ENCODE measurements around the gene CDH11. TPM values are rescaled to one million over a fixed set of nuclear protein-coding genes. Genes with fewer than 3 reads are reported as not detected.

Gene CDH11
- total RNA-seq, 1 experiment from 2014 or later, result 5.4 TPM

- no peaks in the 10 kb centered on the region for H3K4me1 ChIP-seq (ENCODE audit: insufficient read depth, low read length)
- no peak overlapping the region for H3K9ac ChIP-seq (ENCODE audit: extremely low read depth, insufficient read length, low read length)
- H3T11ph ChIP-seq (ENCODE audit: low read length), result no peak overlapping the region
- no peaks in the 10 kb centered on the region for H3K79me2 ChIP-seq (ENCODE audit: insufficient read depth, low read length)
- H2AK5ac ChIP-seq (ENCODE audit: insufficient read length, low read length), result no peak overlapping the region
- no peak overlapping the region for H3K56ac ChIP-seq (ENCODE audit: insufficient read length, low read depth, low read length)
- H3K4me2 ChIP-seq (ENCODE audit: insufficient read depth, insufficient read length, low read length), result no peak overlapping the region
- H3K27ac ChIP-seq (ENCODE audit: insufficient read length, low read depth, low read length), result no peak overlapping the region
- H4K8ac ChIP-seq (replicated peaks; ENCODE audit: insufficient read length, low read depth, low read length), result no peak overlapping the region
- no peak overlapping the region for H2AFZ ChIP-seq (ENCODE audit: low read length)
- no peaks in the 10 kb centered on the region for H3K9me3 ChIP-seq (ENCODE audit: control insufficient read depth, low read depth, low read length)
- no peak overlapping the region for H2BK12ac ChIP-seq (ENCODE audit: insufficient read length, low read depth, low read length)
- H4K20me1 ChIP-seq (ENCODE audit: control insufficient read depth, insufficient read depth, insufficient read length), result no peaks in the 10 kb centered on the region
- no peak overlapping the region for H2BK20ac ChIP-seq (ENCODE audit: low read depth, low read length, poor library complexity, severe bottlenecking)
- no peak overlapping the region for H2BK5ac ChIP-seq (ENCODE audit: insufficient read length, low read length)
- peaks cover 12 to 13% of the 10 kb centered on the region in 2 experiments for H3K4me1 Mint-ChIP-seq
- no peaks in the 10 kb centered on the region for H3K27me3 ChIP-seq (ENCODE audit: insufficient read depth, low read length)
- H4K91ac ChIP-seq (ENCODE audit: insufficient read length, low read depth, low read length), result no peak overlapping the region
- no peaks in the 10 kb centered on the region for H3K23me2 ChIP-seq (ENCODE audit: insufficient read length, low read depth, low read length, poor library complexity, severe bottlenecking)
- DNase-seq, result no peak
- H2BK15ac ChIP-seq (ENCODE audit: low read depth, low read length), result no peak overlapping the region
- H3K27me3 Mint-ChIP-seq (ENCODE audit: low read depth), result no peaks in the 10 kb centered on the region
- H2BK120ac ChIP-seq (ENCODE audit: low read depth, low read length, poor library complexity, severe bottlenecking), result no peak overlapping the region
- no peak overlapping the region for H3K18ac ChIP-seq (ENCODE audit: insufficient read length, low read depth, low read length)
- no peaks in the 10 kb centered on the region for H3K79me1 ChIP-seq (ENCODE audit: insufficient read depth, low read depth, low read length, poor library complexity, severe bottlenecking)
- no peak for TF ChIP-seq CTCF (conservative IDR thresholded peaks at IDR 0.05)
- no peak overlapping the region for H3K14ac ChIP-seq (ENCODE audit: insufficient read depth, low read length)
- H3K9me3 Mint-ChIP-seq, result peaks cover 3 to 18% of the 10 kb centered on the region in 2 experiments; a peak in 4 of 5 replicates
- H3K23ac ChIP-seq (ENCODE audit: insufficient read length, low read depth, low read length), result no peak overlapping the region
- H3K27ac Mint-ChIP-seq, result 0 out of 7 replicates have a peak overlapping the region, but pooled peaks of 1 of the 3 experiments have one; percentile 1
- H3K4me3 Mint-ChIP-seq, result no peak overlapping the region
- no peak overlapping the region for H4K5ac ChIP-seq (ENCODE audit: insufficient read length, low read depth, low read length)
- peaks cover 0 to 14% (median 9%) of the 10 kb centered on the region in 3 experiments; a peak in 5 of 7 replicates for H3K36me3 Mint-ChIP-seq (ENCODE audit: insufficient read depth in 1 of 3, low read depth in 3 of 3)
- H3K4ac ChIP-seq (ENCODE audit: low read depth, low read length), result no peak overlapping the region
These were observed 105.1 kb downstream of the CDH11 start for GRCh38 chr16:65016754-65017153.
